Globus pallidus (tissue), 1 donor: ENCODE data around the gene ESYT1.
A peak's percentile ranks its signal among the peaks of the same experiment; 100 is the strongest.

Experiments used
- DNase-seq: peaks from one replicate; pipeline ENCODE4 v3.0.0-alpha.2; 2015; ENCODE audit warnings: low spot score

The ESYT1 gene

GRCh38 chr12:56127485-56127887 is 581 bp upstream of the ESYT1 start:
- DNase-seq: no peak

- peak; percentile 23 for DNase-seq
These were observed 671 bp downstream of the ESYT1 start for GRCh38 chr12:56128670-56129205.

- peak; percentile 10 for DNase-seq
These were observed 1.3 kb downstream of the ESYT1 start for GRCh38 chr12:56129206-56129941.

GRCh38 chr12:56129942-56130495 is 2.0 kb downstream of the ESYT1 start:
- no peak for DNase-seq

- no peak for DNase-seq
These were observed 2.8 kb downstream of the ESYT1 start for GRCh38 chr12:56130876-56131275.

GRCh38 chr12:56134897-56135296 is 6.8 kb downstream of the ESYT1 start:
- no peak for DNase-seq

- no peak for DNase-seq
These were observed 9.9 kb downstream of the ESYT1 start for GRCh38 chr12:56137853-56138571.

GRCh38 chr12:56141946-56142784 is 14.1 kb downstream of the ESYT1 start:
- no peak for DNase-seq

GRCh38 chr12:56143217-56143616 is 15.2 kb downstream of the ESYT1 start:
- no peak for DNase-seq

- DNase-seq: no peak
These were observed 15.8 kb downstream of the ESYT1 start for GRCh38 chr12:56143870-56144269.

- DNase-seq: no peak
These were observed 17.1 kb downstream of the ESYT1 start for GRCh38 chr12:56145217-56145616.

GRCh38 chr12:56146492-56147460 is 18.7 kb downstream of the ESYT1 start:
- DNase-seq: no peak

- no peak for DNase-seq
These were observed 22.5 kb downstream of the ESYT1 start for GRCh38 chr12:56150563-56150962.

- DNase-seq: no peak
These were observed 23.6 kb downstream of the ESYT1 start for GRCh38 chr12:56151672-56152131.

GRCh38 chr12:56152132-56152755 is 24.2 kb downstream of the ESYT1 start, which contains the start of gene MYL6B:
TSS of gene MYL6B (plus strand) at chr12:56152587. CDS start at chr12:56153919, 1,332 bp downstream.
- DNase-seq: peak; percentile 88

- DNase-seq: no peak
These were observed 24.9 kb downstream of the ESYT1 start for GRCh38 chr12:56152756-56153677.

- no peak for DNase-seq
These were observed 25.6 kb downstream of the ESYT1 start for GRCh38 chr12:56153678-56154065.

- DNase-seq: no peak
These were observed 26.2 kb downstream of the ESYT1 start for GRCh38 chr12:56154246-56154771.

GRCh38 chr12:56154818-56155217 is 26.8 kb downstream of the ESYT1 start:
- no peak for DNase-seq
